PC-3 (cell line): ENCODE results near the gene COL13A1.

Source experiments
- CTCF ChIP-seq: fragments of 300-600 bp; sonication (generic); conservative IDR thresholded peaks from 2 replicates; pipeline ENCODE4 v1.5.1; 2017; ENCODE audit warnings: antibody characterized with exemption, low read depth, mild to moderate bottlenecking, low read length
- EZH2 ChIP-seq: fragments of 300-600 bp; sonication (generic); IDR thresholded peaks from one replicate; pipeline ENCODE4 v1.6.1; 2017; ENCODE audit warnings: antibody characterized with exemption, mild to moderate bottlenecking, low read length; ENCODE audit not compliant: unreplicated experiment

- TF ChIP-seq CTCF = peak; percentile 100
- no peak for TF ChIP-seq EZH2
Observed at GRCh38 chr10:69914398-69915214, 112.9 kb downstream of the COL13A1 start.
